Stimulated activated CD8-positive, alpha-beta memory T cell treated with anti-CD3 and anti-CD28 coated beads, Interleukin-12 subunit alpha, Interleukin-12 subunit beta, amount 100 ng/mL, for 24 hours (primary cell): Measurements from ENCODE around the gene LRMDA.
"Not testable (repeated sequence)": the region's sequence is repeated elsewhere in the genome, so short reads cannot be mapped to it uniquely, and the experiment has no call there.

Experiments used
- DNase-seq: peaks from one replicate; pipeline ENCODE4 v3.0.0-alpha.2; 2020; ENCODE audit errors: extremely low read depth

Gene LRMDA

GRCh38 chr10:76045174-76045573 is 613.8 kb downstream of the LRMDA start:
- DNase-seq: no peak

DNA sequence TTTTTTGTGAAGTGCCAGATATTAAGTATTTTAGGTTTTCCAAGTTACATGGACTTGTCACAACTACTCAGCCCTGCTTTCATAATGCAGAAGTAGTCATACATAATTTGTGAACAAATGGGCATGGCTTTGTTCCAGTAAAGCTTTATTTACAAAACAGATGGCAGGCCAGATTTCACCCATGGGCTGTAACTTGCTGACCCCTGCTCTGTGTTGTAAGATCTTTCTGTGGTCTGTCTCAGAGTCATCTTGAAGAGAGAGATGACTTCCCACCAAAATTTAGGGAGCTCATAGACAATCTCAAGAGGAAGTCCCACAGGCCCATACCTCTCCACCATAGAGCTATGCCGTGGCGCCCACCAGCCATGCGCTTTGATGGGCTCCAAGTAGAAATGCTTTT is 616.1 kb downstream of the LRMDA start:
- no peak for DNase-seq

- no peak for DNase-seq
These were observed 618.3 kb downstream of the LRMDA start for GRCh38 chr10:76049581-76050290.

GRCh38 chr10:76050291-76050625 is 618.8 kb downstream of the LRMDA start:
- DNase-seq: no peak

DNA sequence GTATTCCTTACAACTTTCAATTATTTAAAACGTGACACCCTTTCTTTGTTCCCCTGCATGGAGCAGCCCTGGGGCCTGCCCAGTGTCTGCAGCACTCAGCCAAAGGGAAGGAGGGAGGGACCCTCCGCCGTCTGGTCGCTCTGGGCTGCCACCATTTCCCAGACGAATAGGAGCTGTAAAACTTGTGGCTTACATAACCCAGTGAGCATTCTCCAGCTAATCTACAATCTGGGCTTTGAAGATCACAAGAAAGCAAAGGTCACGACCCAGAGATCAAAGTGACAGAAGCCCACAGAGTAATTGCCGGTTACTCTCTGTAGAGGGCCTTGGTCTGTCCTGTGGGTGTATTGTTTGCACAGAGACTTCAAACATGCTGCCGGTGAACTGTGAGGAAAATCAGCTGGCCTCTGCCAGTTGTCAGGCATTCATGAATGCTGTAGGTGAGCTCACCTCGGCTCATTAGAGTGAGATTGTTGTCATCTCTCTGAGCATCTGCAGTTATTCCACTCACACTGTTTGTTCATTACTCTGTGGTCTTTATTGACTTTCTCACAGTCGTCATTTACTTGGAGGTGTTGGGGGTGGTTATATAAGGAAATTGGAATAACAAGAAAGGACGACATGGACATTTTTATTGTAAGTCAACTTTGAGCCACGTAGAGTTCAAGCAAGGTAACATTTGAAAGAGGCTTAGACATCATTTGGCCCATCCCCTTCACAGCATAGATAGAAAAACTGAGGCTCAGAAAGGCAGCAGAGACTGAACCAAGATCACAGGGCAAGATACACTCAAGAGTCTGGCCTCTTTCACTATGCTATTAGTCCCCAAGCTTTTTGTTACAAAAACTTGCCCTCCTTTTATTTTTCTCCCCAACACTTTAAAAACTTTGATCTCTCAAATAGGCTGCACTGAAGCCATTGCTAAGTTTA is 619.8 kb downstream of the LRMDA start:
- DNase-seq: no peak

- DNase-seq: no peak
These were observed 621.5 kb downstream of the LRMDA start for GRCh38 chr10:76052682-76053503.

DNA sequence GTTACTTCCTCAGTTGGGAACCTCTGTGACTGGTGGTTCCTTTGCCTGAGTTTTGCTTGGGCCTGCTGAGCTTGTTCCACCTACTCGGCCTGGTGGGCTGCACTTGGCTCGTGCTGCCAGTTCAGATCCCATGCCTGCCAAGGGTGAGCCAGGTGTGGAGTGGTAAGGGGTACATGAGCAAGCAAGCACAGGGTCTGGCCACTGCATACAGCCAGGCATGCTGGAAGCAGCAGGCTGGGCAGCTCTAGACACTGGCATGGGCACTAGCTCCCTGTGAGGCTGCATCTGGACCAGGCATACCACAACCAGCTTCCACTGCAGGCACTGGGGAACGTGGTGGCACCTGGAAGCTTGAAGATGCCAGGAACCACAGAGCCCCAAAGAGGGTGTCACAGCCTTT is 624.0 kb downstream of the LRMDA start:
- DNase-seq: no peak

DNA sequence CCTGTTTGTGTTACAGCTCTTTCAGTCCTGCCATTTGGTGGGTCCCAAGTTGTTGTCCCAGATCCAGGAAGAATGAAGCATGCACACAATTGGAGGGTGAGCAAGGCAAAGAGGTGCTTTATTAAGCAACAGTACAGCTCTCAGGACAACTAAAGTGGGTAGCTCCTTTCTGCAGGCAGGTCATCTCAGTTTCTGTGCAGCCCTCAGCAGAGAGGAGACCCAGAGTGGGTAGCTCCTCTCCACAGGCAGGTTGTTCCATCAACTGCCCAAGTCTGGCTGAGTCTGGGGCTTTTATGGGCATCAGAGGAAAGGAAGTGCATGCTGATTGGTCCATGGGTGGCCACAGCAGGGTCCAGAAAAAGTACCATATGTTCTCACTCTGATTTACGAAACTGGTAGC is 624.5 kb downstream of the LRMDA start:
- DNase-seq: no peak

DNA sequence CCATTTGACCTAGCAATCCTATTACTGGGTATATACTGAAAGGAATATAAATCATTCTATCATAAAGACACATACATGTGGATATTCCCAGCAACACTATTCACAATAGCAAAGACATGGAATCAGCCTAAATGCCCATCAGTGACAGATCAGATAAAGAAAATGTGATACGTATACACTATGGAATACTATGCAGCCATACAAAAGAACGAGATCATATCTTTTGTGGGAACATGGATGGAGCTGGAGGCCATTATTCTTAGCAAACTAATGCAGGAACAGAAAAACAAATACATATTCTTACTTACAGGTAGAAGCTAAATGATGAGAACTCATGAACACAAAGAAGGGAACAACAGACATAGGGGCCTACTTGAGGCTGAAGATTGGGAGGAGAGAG is 629.6 kb downstream of the LRMDA start:
- DNase-seq: not testable (repeated sequence)

- DNase-seq: no peak
These were observed 635.0 kb downstream of the LRMDA start for GRCh38 chr10:76066457-76066856.

DNA sequence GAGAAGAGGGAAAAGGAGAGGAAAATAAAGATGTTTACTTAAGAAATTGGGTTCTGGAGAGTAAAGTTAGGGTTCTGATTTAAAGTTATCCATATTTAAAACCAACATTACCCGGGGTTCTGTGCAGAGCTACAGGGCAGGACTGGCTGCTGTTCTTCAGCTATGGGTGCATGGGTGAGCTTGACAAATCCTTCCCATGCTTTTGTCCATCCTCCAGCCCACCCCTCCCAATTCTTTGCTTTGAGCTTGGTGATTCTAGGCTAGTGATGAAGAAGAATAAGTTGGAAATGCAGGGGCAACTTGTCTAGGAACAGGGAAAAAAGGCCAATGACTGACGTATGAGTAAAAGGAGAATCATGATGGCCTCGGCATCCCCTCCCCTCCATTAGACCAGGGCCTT is 636.0 kb downstream of the LRMDA start:
- no peak for DNase-seq

GRCh38 chr10:76068856-76069255 is 637.4 kb downstream of the LRMDA start:
- DNase-seq: no peak

DNA sequence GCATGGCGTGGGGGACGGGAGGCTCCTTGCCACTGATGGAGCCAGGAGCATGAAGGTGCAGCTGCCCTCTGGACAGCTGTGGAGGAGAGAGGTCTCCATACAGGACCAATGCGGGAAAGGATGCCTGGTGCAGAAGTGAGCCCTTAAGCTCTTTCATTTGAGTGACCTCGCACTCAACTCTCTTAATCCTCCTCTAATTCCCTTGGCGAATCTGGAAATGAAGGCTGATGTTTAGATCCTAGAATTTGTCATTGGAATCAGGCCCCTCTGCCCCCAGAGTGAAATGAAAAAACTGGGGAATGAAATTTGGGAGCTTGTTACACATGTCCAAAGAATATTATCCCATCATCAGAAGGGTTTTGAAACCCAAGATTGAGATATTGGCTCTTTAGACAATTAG is 639.5 kb downstream of the LRMDA start:
- DNase-seq: no peak

GRCh38 chr10:76071653-76072365 is 640.4 kb downstream of the LRMDA start:
- DNase-seq: no peak

DNA sequence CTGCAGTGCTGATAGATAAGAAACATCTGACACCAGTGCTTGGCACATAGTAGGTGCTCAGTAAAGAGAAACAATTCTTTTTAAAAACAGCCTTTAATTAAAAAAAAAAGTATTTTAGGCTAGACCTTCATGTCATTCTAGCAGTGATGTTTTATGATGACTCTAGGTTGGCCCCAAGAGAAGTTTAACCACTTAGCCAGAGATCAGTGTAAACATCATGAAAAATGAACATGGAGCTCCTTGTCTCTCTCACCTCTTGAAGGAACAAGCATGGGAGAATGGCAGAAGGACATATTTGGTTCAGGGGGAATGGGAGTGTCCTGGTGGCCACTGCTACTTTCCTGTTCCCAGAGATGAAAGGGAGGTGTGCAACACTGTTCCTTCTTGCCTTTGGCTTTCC is 641.0 kb downstream of the LRMDA start:
- no peak for DNase-seq

DNA sequence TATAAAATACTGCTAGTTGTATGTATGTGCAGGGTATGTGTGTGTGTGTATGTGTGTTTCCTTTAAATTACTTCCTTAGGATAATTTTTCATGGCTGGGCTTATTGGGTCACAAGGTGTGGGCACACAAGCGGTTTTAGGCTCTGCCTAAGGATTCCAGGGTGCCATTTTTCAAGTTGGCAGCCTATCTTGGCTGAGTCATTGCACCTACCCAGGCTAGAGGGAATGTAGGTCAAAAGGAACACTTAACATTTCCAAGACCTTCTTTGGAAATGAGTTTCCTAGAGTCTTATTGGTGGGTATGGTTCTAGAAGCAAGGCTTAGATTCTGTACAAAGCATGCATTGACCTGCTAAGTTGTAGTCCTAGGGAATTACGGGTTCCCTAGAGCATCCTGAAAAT is 642.1 kb downstream of the LRMDA start:
- no peak for DNase-seq

DNA sequence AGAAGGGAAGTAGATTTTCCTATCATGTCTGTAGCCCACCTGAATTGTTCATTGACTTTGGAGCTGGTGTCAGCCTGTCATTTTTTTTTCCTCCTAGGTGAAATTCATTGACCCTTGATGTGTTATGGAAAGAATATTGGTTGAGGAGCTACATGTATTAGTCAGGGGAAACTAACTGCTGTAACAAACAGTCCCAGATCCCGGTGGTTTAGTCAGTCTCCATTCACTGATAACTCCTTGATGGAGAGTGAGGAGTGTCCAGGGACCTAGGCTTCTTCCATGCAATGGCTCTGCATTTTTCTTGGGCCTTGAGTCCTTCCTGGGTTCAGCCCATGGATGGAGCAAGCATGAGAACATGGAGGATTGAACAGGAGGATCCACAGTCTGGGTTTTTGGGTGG is 643.2 kb downstream of the LRMDA start:
- no peak for DNase-seq

DNA sequence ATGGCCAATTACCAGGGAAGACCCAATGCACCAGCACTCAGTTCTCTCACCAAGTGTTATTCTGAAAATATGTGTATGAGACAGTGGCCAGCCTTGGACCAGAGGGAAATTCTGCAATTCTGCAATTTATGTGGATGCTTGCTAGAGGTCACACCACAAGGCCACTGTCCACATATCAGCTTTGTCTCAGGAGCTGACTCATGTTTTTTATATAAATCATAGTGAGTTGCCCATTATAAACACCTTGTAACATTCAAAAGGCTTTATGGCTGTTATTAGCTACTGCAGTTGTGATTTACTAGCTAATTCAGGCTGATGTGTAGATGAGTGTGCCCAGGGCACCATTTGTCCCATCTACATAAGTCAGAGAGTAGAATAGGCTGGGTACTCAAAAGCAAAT is 649.0 kb downstream of the LRMDA start:
- DNase-seq: no peak

DNA sequence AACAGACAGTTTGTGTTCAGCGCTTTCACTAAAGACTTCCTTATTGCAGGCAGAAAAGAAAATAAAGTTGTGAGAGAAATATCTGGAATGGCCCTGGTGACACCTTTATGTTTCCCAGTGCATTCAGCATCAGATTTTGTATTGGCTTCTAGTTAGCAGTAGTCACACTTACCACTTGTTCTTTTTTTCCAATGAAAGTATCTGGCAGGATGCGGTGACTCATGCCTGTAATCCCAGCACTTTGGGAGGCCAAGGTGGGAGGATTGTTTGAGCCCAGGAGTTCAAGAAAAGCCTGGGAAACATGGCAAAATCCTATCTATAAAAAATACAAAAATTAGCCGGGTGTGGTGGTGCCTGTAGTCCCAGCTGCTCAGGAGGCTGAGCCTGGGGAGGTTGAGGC is 649.6 kb downstream of the LRMDA start:
- DNase-seq: no peak

- DNase-seq: no peak
These were observed 650.8 kb downstream of the LRMDA start for GRCh38 chr10:76082232-76082631.

GRCh38 chr10:76082956-76083355 is 651.5 kb downstream of the LRMDA start:
- no peak for DNase-seq
